Activated naive CD4-positive, alpha-beta T cell treated with anti-CD3 and anti-CD28 coated beads, Interleukin-2, amount 50 U/mL, for 24 hours (primary cell): ENCODE measurements around the gene TMEM151A.

Experiments used
- H3K27ac Mint-ChIP-seq: one replicate; pipeline ENCODE4 v1.8.0; 2021; ENCODE audit warnings: mild to moderate bottlenecking, mixed read lengths
- H3K27me3 Mint-ChIP-seq: one replicate; pipeline ENCODE4 v1.8.0; 2021; ENCODE audit warnings: mixed read lengths
- H3K36me3 Mint-ChIP-seq: one replicate; pipeline ENCODE4 v1.8.0; 2021; ENCODE audit warnings: mixed read lengths
- H3K4me1 Mint-ChIP-seq: one replicate; pipeline ENCODE4 v1.8.0; 2021; ENCODE audit warnings: mixed read lengths
- H3K4me3 Mint-ChIP-seq: one replicate; pipeline ENCODE4 v1.8.0; 2021; ENCODE audit warnings: mild to moderate bottlenecking, mixed read lengths
- H3K9me3 Mint-ChIP-seq: one replicate; pipeline ENCODE4 v1.8.0; 2021; ENCODE audit warnings: mixed read lengths

Gene TMEM151A

GRCh38 chr11:66330931-66331330 is 39.2 kb downstream of the TMEM151A start:
- H3K27ac Mint-ChIP-seq, result no peak overlapping the region

DNA sequence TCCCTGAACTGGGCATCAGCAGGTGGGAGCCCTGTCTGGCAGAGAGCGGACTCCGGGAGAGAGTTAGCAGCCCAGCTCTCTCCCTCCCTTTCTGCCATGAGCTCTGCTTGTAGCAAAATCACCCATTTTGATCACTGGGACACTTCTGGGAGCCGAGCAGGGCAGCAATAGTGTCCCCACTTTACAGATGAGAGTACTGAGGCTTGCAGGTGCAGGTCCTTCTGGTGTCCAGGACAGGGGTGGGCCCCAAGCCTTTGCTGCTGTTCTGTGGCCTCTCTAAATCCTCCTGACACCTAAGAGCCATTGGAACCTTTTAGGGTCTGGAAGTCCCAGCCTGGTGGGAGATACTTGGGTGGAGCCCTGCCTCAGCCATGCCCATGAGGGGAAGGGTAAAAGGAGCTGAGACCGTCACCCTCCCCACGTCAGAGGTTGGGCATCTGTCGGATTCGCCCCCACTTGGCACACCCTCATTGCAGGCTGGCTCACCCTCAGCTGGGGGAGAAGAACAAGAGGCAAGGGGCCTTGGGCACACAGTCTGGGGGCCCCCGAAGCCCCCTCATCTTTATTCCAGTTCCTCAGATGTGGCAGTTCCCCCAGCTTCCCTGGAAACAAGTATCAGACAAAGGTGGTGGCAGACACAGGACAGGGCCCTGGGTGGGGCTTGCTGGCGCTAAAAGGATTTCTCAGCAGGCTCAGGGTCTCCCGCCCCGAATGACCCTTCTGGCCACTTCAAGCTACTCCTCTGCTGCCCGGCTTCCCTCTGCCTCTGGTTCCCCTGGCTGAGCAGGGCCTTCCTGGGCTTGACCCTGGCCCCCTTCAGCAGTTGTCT is 40.1 kb downstream of the TMEM151A start:
- H3K27me3 Mint-ChIP-seq, result no peaks in the 10 kb centered on the region
- H3K36me3 Mint-ChIP-seq, result no peaks in the 10 kb centered on the region
- peaks cover 32% of the 10 kb centered on the region for H3K4me1 Mint-ChIP-seq
- no peak overlapping the region for H3K4me3 Mint-ChIP-seq
- H3K9me3 Mint-ChIP-seq, result no peaks in the 10 kb centered on the region
- no peak overlapping the region for H3K27ac Mint-ChIP-seq

More at GRCh38 chr11:66330931-66331330, 39.2 kb downstream of the TMEM151A start:
- Mint-ChIP-seq H3K27me3 (no peaks in the 10 kb centered on the region), H3K9me3 (no peaks in the 10 kb centered on the region), H3K36me3 (no peaks in the 10 kb centered on the region), H3K4me1 (peaks cover 30% of the 10 kb centered on the region), H3K4me3 (no peak overlapping the region)

- Mint-ChIP-seq H3K9me3 (no peaks in the 10 kb centered on the region), H3K4me1 (peaks cover 35% of the 10 kb centered on the region), H3K4me3 (no peak overlapping the region), H3K27me3 (no peaks in the 10 kb centered on the region), H3K27ac (no peak overlapping the region), H3K36me3 (no peaks in the 10 kb centered on the region)
Measured at GRCh38 chr11:66332371-66333219, 40.9 kb downstream of the TMEM151A start.

DNA sequence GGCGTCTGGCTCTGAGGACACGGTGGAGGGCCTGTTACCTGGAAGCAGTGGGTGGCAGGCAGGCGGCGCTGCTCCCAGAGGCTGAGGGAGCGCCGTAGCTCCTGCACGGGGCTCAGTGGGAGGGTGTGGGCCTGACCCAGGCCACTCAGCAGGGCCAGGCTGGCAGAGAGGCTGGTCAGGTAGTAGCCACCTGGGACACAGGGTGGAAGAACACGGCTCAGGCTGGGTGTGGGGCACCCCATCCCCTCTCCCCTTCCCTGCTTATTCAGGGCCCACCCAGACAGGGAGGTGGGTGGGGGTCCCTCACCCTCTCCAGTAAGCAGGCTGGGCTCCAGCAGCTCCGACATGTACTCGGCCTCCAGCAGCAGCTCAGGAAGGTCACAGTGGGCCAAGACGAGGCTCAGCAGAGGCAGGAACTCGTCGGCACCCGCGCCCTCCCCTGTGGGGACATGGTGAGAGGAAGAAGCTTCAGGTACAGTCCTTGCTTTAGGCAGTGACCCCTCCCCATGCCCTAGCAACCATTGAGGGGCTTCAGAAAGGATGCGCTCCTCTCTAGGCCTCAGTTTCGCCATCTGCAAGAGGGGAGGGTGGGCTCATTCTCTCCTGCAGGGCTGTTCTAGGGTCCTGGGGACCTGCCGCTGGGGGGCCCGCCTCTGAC is 41.7 kb downstream of the TMEM151A start:
- no peak overlapping the region for H3K27ac Mint-ChIP-seq
- no peaks in the 10 kb centered on the region for H3K36me3 Mint-ChIP-seq

GRCh38 chr11:66333896-66334604 is 42.4 kb downstream of the TMEM151A start:
- Mint-ChIP-seq H3K9me3 (no peaks in the 10 kb centered on the region), H3K36me3 (no peaks in the 10 kb centered on the region), H3K4me3 (no peak overlapping the region), H3K27me3 (no peaks in the 10 kb centered on the region), H3K4me1 (peaks cover 22% of the 10 kb centered on the region), H3K27ac (no peak overlapping the region)

More for the DNA sequence above, 41.7 kb downstream of the TMEM151A start:
- Mint-ChIP-seq H3K9me3 (no peaks in the 10 kb centered on the region), H3K4me3 (no peak overlapping the region), H3K27me3 (no peaks in the 10 kb centered on the region), H3K4me1 (peaks cover 27% of the 10 kb centered on the region)

DNA sequence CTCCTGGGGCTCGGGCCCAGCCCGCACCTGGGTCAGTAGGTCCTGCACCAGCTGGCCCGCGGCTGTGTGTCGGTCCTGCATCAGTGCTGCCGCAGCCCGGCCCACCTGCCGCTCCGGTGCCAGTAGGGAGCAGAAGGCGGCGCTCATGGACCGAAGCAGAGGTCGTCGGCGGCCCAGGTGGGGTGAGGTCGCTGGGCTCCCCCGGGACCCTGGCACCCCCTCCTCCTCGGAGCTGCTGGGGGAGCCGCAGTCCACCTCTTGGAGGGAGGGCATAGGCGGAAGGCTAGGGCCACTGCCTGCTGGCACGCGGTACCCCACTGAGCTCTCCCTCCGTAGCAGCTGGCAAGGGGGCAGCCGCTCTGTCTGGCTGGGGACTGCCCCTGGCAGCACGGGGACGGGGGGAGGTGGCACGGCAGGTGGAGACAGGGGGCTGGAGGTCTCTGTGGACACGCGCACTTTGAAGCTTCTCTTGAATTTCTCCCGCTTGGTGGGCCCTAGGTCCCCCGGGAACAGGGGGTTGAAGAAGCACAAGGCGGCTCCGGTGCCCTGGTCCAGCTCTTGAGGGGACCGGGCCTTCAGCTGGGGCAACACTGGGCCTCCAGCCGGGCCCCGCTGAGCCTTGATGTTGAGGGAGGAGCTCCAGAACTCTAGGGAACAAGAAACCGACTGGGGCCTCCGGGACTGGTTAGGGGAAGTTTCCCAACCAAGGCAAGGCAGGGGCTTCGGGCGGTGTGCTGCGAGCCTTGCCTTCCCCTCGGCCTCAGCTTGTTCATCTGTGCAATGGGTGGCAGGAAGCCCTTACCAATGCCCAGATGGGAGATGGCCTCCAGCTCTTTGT is 43.1 kb downstream of the TMEM151A start:
- Mint-ChIP-seq H3K27ac (no peak overlapping the region), H3K27me3 (no peaks in the 10 kb centered on the region), H3K36me3 (no peaks in the 10 kb centered on the region), H3K4me3 (peak overlapping the region; percentile 62), H3K9me3 (no peaks in the 10 kb centered on the region), H3K4me1 (peaks cover 22% of the 10 kb centered on the region)

GRCh38 chr11:66335531-66336233 is 44.0 kb downstream of the TMEM151A start:
- Mint-ChIP-seq H3K27me3 (no peaks in the 10 kb centered on the region), H3K4me1 (peaks cover 22% of the 10 kb centered on the region), H3K36me3 (no peaks in the 10 kb centered on the region), H3K4me3 (peak overlapping the region; percentile 87), H3K27ac (no peak overlapping the region), H3K9me3 (no peaks in the 10 kb centered on the region)

GRCh38 chr11:66336234-66337102 is 44.8 kb downstream of the TMEM151A start, which contains the start of gene RIN1:
Gene RIN1 (minus strand): TSS chr11:66336434. CDS start chr11:66336402, 32 bp downstream.
- Mint-ChIP-seq H3K27ac (peak within 1 kb of the TSS; percentile 70), H3K27me3 (no peaks in the 10 kb centered on the region), H3K9me3 (no peaks in the 10 kb centered on the region), H3K4me3 (peak within 1 kb of the TSS; percentile 87), H3K4me1 (peaks cover 22% of the 10 kb centered on the region), H3K36me3 (peaks cover 2% of the 10 kb centered on the region)

DNA sequence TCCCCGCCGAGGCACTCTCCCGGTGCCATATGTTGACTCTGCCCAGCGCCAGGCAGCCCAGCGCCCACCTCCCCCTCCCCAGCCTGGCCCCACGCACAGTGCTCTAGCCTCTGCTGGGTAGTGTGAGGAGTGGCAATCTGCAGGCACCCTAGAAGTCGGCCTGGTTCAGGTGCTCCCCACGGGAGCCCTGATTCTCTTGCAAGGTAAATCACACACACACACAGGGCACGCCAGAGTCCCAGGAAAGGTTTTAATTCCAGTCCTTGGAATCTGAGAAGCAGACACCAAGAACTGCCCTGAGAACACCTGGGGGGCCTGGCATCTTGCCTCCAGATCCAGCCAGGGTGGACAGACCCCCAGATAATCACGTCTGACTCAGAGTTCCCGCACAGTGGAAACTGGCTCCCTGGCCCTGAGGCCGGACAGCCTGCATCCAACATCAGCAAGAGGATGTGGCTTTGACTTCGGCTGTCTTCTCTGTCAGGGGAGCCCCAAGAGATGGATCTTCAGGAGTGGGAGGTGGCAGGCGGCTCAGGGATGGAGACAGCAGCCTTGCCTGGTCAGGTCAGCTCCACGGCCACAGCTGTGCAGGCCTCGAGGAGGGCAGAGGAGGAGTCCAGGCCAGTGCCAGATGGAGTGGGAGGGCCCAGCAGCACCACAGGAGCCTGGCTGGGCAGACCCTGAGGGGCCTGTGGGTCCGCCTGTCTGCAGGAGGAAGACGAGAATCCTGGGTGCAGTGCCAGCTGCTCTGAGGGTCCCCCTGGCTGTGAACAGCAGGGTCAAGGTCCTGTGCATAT is 45.6 kb downstream of the TMEM151A start:
- H3K4me3 Mint-ChIP-seq, result peak overlapping the region; percentile 87
- peaks cover 4% of the 10 kb centered on the region for H3K36me3 Mint-ChIP-seq
- peaks cover 22% of the 10 kb centered on the region for H3K4me1 Mint-ChIP-seq
- H3K9me3 Mint-ChIP-seq, result no peaks in the 10 kb centered on the region
- H3K27ac Mint-ChIP-seq, result no peak overlapping the region
- H3K27me3 Mint-ChIP-seq, result no peaks in the 10 kb centered on the region

- peaks cover 32% of the 10 kb centered on the region for H3K4me1 Mint-ChIP-seq
- H3K27me3 Mint-ChIP-seq, result no peaks in the 10 kb centered on the region
- H3K27ac Mint-ChIP-seq, result no peak overlapping the region
- H3K4me3 Mint-ChIP-seq, result no peak overlapping the region
- peaks cover 4% of the 10 kb centered on the region for H3K36me3 Mint-ChIP-seq
- no peaks in the 10 kb centered on the region for H3K9me3 Mint-ChIP-seq
Measured at GRCh38 chr11:66338276-66339161, 46.8 kb downstream of the TMEM151A start.

GRCh38 chr11:66339162-66339675 is 47.5 kb downstream of the TMEM151A start:
- no peak overlapping the region for H3K27ac Mint-ChIP-seq
- no peak overlapping the region for H3K4me3 Mint-ChIP-seq
- peaks cover 4% of the 10 kb centered on the region for H3K36me3 Mint-ChIP-seq
- H3K27me3 Mint-ChIP-seq, result no peaks in the 10 kb centered on the region
- H3K9me3 Mint-ChIP-seq, result no peaks in the 10 kb centered on the region
- peaks cover 34% of the 10 kb centered on the region for H3K4me1 Mint-ChIP-seq
